Large intestine (tissue), 12 donors: ENCODE measurements around the gene MAGED1. TPM values are rescaled to one million over a fixed set of nuclear protein-coding genes. Genes with fewer than 3 reads are reported as not detected.
A peak's percentile ranks its signal among the peaks of the same experiment; 100 is the strongest.

Experiments used
- DNase-seq, 2 donors: peaks; one replicate each; pipeline versions ENCODE4 v3.0.0 to v3.0.0-alpha.2; 2013
- H3K27ac ChIP-seq: one replicate; pipeline ENCODE4 v1.5.1; 2013; ENCODE audit warnings: low read length
- H3K27me3 ChIP-seq: 2 replicates; pipeline ENCODE4 v1.6.1; 2013; ENCODE audit warnings: low read length; ENCODE audit not compliant: control insufficient read depth, insufficient read depth
- H3K36me3 ChIP-seq: 2 replicates; pipeline ENCODE4 v1.6.1; 2013; ENCODE audit warnings: low read length; ENCODE audit not compliant: control insufficient read depth, insufficient read depth
- H3K4me1 ChIP-seq: one replicate; pipeline ENCODE4 v1.6.1; 2013; ENCODE audit warnings: low read length; ENCODE audit not compliant: control insufficient read depth, insufficient read depth
- H3K4me3 ChIP-seq: one replicate; pipeline ENCODE4 v1.5.1; 2013; ENCODE audit warnings: low read length
- H3K9me3 ChIP-seq: one replicate; pipeline ENCODE4 v1.6.1; 2013; ENCODE audit warnings: mild to moderate bottlenecking, low read depth, low read length, moderate library complexity; ENCODE audit not compliant: control insufficient read depth
- WGBS: methylation state at CpG from one replicate; pipeline ENCODE4 v1.1.5; 2013; ENCODE audit warnings: low lambda C conversion rate; ENCODE audit not compliant: insufficient coverage; 5-methylcytosine and 5-hydroxymethylcytosine counted together
- long read RNA-seq, 11 donors: transcript quantifications; one replicate each; lab custom pipeline, GENCODE V29; 2026
- polyA plus RNA-seq: library from polyadenylated mRNA; unstranded; fragments of 120-200 nt; gene quantifications from one replicate; pipeline ENCODE4 v1.2.1, GENCODE V29; 2013

Gene MAGED1, protein sequence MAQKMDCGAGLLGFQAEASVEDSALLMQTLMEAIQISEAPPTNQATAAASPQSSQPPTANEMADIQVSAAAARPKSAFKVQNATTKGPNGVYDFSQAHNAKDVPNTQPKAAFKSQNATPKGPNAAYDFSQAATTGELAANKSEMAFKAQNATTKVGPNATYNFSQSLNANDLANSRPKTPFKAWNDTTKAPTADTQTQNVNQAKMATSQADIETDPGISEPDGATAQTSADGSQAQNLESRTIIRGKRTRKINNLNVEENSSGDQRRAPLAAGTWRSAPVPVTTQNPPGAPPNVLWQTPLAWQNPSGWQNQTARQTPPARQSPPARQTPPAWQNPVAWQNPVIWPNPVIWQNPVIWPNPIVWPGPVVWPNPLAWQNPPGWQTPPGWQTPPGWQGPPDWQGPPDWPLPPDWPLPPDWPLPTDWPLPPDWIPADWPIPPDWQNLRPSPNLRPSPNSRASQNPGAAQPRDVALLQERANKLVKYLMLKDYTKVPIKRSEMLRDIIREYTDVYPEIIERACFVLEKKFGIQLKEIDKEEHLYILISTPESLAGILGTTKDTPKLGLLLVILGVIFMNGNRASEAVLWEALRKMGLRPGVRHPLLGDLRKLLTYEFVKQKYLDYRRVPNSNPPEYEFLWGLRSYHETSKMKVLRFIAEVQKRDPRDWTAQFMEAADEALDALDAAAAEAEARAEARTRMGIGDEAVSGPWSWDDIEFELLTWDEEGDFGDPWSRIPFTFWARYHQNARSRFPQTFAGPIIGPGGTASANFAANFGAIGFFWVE
- 155 TPM for polyA plus RNA-seq
- long read RNA-seq, donor 1, transcript MAGED1-201 (13 exons, 2,747 nt): major isoform, 16 of 92 reads
- long read RNA-seq, donor 1, partial matches to known transcripts: 75 of 92 reads
- long read RNA-seq, donor 1, other reads (novel, unspliced or antisense): 0 of 92 reads
- long read RNA-seq, donor 2, transcript MAGED1-201 (13 exons, 2,747 nt): major isoform, 45 of 217 reads
- long read RNA-seq, donor 2, partial matches to known transcripts: 168 of 217 reads
- long read RNA-seq, donor 2, other reads (novel, unspliced or antisense): 0 of 217 reads
- long read RNA-seq, donor 3, transcript MAGED1-204 (13 exons, 2,701 nt): minor isoform, 6 of 264 reads
- long read RNA-seq, donor 3, transcript MAGED1-201 (13 exons, 2,747 nt): major isoform, 26 of 264 reads
- long read RNA-seq, donor 3, partial matches to known transcripts: 231 of 264 reads
- long read RNA-seq, donor 3, other reads (novel, unspliced or antisense): 0 of 264 reads
- long read RNA-seq, donor 4, partial matches to known transcripts: 9 of 11 reads
- long read RNA-seq, donor 4, other reads (novel, unspliced or antisense): 0 of 11 reads
- long read RNA-seq, donor 5, transcript MAGED1-201 (13 exons, 2,747 nt): major isoform, 26 of 132 reads
- long read RNA-seq, donor 5, partial matches to known transcripts: 100 of 132 reads
- long read RNA-seq, donor 5, other reads (novel, unspliced or antisense): 0 of 132 reads
- long read RNA-seq, donor 6, transcript MAGED1-201 (13 exons, 2,747 nt): major isoform, 19 of 140 reads
- long read RNA-seq, donor 6, partial matches to known transcripts: 116 of 140 reads
- long read RNA-seq, donor 6, other reads (novel, unspliced or antisense): 0 of 140 reads
- long read RNA-seq, donor 7, transcript MAGED1-201 (13 exons, 2,747 nt): major isoform, 14 of 139 reads
- long read RNA-seq, donor 7, partial matches to known transcripts: 123 of 139 reads
- long read RNA-seq, donor 7, other reads (novel, unspliced or antisense): 0 of 139 reads
- long read RNA-seq, donor 8, transcript MAGED1-204 (13 exons, 2,701 nt): minor isoform, 6 of 218 reads
- long read RNA-seq, donor 8, transcript MAGED1-201 (13 exons, 2,747 nt): major isoform, 29 of 218 reads
- long read RNA-seq, donor 8, partial matches to known transcripts: 181 of 218 reads
- long read RNA-seq, donor 8, other reads (novel, unspliced or antisense): 0 of 218 reads
- long read RNA-seq, donor 9, transcript MAGED1-201 (13 exons, 2,747 nt): major isoform, 17 of 136 reads
- long read RNA-seq, donor 9, partial matches to known transcripts: 116 of 136 reads
- long read RNA-seq, donor 9, other reads (novel, unspliced or antisense): 0 of 136 reads
- long read RNA-seq, donor 10, transcript MAGED1-201 (13 exons, 2,747 nt): major isoform, 19 of 121 reads
- long read RNA-seq, donor 10, transcript MAGED1-204 (13 exons, 2,701 nt): minor isoform, 7 of 121 reads
- long read RNA-seq, donor 10, partial matches to known transcripts: 94 of 121 reads
- long read RNA-seq, donor 10, other reads (novel, unspliced or antisense): 0 of 121 reads
- long read RNA-seq, donor 11, transcript MAGED1-201 (13 exons, 2,747 nt): major isoform, 30 of 126 reads
- long read RNA-seq, donor 11, partial matches to known transcripts: 91 of 126 reads
- long read RNA-seq, donor 11, other reads (novel, unspliced or antisense): 0 of 126 reads

- no peaks in the 10 kb centered on the region for H3K27me3 ChIP-seq
- H3K4me3 ChIP-seq: peak within 1 kb of the TSS; percentile 80
- peak within 1 kb of the TSS; percentile 81 for H3K27ac ChIP-seq
- peaks cover 25% of the 10 kb centered on the region for H3K36me3 ChIP-seq
- no peaks in the 10 kb centered on the region for H3K9me3 ChIP-seq
- H3K4me1 ChIP-seq: peaks cover 14% of the 10 kb centered on the region
- WGBS: no CpG with 5 or more reads among the region's 35 CpGs
- peak; percentile 92 to 96 for DNase-seq
Measured at GRCh38 chrX:51892921-51893745, at the start of gene MAGED1. Gene MAGED1, plus strand, starts transcription at chrX:51893623. Its CDS starts 682 bp downstream, at chrX:51894305.

DNA sequence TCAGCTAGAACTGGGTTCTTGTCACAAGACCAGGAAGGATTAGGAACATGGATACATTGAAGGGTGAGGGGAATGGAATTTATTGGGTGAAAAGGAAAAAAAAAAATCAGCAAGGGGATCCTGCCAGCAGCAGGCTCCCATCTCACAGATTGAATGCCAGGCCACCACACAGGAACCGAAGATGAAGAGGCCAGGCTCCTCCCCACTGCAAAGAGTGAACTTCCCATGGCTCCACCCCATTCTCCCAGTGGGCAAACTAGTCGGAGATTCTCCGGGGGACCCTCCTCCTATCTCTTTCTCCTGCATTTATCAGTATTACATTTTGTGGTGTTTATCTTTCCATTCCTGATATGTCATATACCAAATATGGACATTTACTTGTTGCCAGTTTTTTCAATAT is 46.0 kb upstream of the MAGED1 start:
- Histone ChIP-seq H3K9me3 (no peaks in the 10 kb centered on the region), H3K4me3 (no peak overlapping the region), H3K27me3 (no peaks in the 10 kb centered on the region), H3K4me1 (no peaks in the 10 kb centered on the region), H3K36me3 (peaks cover 2% of the 10 kb centered on the region), H3K27ac (no peak overlapping the region)
- no peak for DNase-seq
- no CpG with 5 or more reads among the region's 3 CpGs for WGBS

DNA sequence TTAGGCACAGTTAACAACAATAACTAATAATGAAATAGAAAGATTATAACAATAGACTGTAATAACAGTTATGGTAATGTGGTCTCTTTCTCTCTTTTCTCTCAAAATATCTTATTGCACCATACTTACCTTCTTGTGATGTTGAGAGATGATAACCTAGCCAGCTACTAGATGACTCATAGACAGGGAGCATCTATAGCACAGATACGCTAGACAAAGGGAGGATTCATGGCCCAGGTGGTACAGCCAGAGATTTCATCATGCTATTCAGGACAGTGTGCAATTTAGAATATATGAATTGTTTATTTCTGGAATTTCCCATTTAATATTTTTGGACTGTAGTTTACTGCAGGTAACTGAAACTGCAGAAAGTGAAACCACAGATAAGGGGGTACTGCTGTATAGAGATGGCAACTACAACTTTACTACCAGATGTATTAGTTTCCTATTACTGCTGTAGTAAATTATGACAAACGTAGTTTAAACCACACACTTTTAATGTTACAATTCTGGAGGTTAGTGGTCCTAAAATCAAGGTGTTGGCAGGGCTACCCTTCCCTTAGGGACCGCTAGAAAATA is 41.8 kb upstream of the MAGED1 start:
- no CpG with 5 or more reads among the region's 3 CpGs for WGBS
- no peaks in the 10 kb centered on the region for H3K9me3 ChIP-seq
- H3K27ac ChIP-seq: no peak overlapping the region
- H3K4me1 ChIP-seq: no peaks in the 10 kb centered on the region
- H3K36me3 ChIP-seq: no peaks in the 10 kb centered on the region
- DNase-seq: no peak
- H3K27me3 ChIP-seq: no peaks in the 10 kb centered on the region
- no peak overlapping the region for H3K4me3 ChIP-seq

DNA sequence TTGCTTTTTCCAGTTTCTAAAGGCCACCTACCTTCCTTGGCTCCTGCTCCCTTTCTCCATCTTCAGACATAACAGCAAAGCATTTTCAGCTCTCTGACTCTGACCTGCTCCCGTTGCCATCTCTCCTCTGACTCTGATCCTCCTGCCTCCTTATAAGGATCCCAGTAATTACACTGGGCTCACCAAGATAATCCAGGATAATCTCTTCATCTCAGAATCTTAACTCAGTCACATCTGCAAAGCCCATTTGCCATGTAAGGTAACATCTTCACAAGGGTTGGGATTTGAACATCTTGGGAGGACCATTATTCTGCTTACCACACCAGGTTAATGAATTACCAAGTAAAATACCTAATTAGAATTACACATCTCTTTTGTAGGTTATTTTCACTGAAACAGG is 41.3 kb upstream of the MAGED1 start:
- Histone ChIP-seq H3K4me1 (no peaks in the 10 kb centered on the region), H3K9me3 (no peaks in the 10 kb centered on the region), H3K27ac (no peak overlapping the region), H3K27me3 (no peaks in the 10 kb centered on the region), H3K36me3 (no peaks in the 10 kb centered on the region), H3K4me3 (no peak overlapping the region)
- DNase-seq: no peak
- no CpG with 5 or more reads among the region's 1 CpG for WGBS

DNA sequence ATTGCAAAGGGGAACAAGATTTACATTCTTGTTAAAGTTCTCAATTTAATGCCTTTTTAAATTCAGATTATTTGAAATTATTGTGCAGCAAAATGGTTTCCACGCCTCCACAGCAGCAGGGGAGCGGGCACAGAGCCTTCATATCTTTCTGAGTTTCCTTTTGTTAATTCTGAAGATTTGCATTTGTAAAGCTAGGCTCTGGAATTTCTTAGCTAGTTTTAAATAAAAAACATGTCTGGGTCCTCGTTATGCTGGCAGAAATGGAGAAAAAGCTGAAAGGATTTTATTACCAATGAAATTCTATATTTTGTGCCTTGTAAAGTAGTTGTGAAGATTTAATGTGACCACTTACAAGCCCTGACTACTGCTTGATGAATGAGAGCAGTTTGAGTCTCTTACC is 40.8 kb upstream of the MAGED1 start:
- H3K9me3 ChIP-seq: no peaks in the 10 kb centered on the region
- no peaks in the 10 kb centered on the region for H3K27me3 ChIP-seq
- no CpG with 5 or more reads among the region's 3 CpGs for WGBS
- no peak overlapping the region for H3K4me3 ChIP-seq
- no peak for DNase-seq
- no peaks in the 10 kb centered on the region for H3K36me3 ChIP-seq
- H3K4me1 ChIP-seq: no peaks in the 10 kb centered on the region
- H3K27ac ChIP-seq: no peak overlapping the region

- no CpG with 5 or more reads among the region's 1 CpG for WGBS
- no peaks in the 10 kb centered on the region for H3K9me3 ChIP-seq
- no peak for DNase-seq
- H3K4me3 ChIP-seq: no peak overlapping the region
- no peak overlapping the region for H3K27ac ChIP-seq
- no peaks in the 10 kb centered on the region for H3K27me3 ChIP-seq
- no peaks in the 10 kb centered on the region for H3K4me1 ChIP-seq
- no peaks in the 10 kb centered on the region for H3K36me3 ChIP-seq
Measured at GRCh38 chrX:51853251-51853650, 40.2 kb upstream of the MAGED1 start.

DNA sequence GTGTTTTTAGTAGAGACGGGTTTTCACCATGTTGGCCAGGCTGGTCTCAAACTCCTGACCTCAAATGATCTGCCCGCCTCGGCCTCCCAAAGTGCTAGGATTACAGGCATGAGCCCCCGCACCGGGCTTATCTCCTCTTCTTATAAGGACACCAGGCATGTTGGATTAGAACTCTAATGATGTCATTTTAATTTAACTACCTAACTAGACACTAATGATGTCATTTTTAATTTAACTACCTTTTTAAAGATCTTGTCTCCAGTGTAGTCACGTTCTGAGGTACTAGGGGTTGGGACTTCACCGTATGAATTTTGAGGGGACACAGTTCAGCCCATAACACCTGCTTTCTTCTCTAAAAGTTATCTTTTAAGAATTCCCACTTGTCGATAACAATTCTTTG is 37.7 kb upstream of the MAGED1 start:
- H3K36me3 ChIP-seq: no peaks in the 10 kb centered on the region
- no peaks in the 10 kb centered on the region for H3K4me1 ChIP-seq
- H3K27me3 ChIP-seq: no peaks in the 10 kb centered on the region
- H3K27ac ChIP-seq: no peak overlapping the region
- H3K9me3 ChIP-seq: no peaks in the 10 kb centered on the region
- WGBS: no CpG with 5 or more reads among the region's 8 CpGs
- H3K4me3 ChIP-seq: no peak overlapping the region
- no peak for DNase-seq

DNA sequence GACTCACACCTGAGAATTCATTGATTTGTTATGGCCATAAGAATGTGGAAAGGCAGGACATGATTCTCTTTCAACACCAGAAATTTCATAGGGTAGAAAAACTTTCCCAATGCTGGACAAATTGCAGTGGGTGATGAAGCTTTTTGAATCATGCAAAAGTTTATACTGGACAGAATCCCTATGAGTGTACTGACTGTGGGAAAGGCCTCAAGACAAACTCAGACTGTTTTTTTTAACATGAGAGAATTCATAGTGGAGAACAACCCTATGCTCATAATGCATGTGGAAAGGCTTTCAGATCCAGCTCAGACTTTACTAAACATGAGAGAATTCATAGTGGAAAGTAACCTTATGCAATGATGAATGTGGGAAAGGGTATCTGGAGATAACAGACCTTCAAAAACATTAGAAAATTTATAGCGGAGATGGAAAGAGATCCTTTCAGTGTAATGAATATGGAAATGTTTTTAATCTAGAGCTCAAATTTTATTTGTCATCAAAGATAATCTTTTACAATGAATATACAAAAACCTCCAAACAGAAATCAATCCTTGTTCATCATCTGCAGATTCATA is 36.2 kb upstream of the MAGED1 start:
- Histone ChIP-seq H3K27me3 (no peaks in the 10 kb centered on the region), H3K4me3 (no peak overlapping the region), H3K4me1 (no peaks in the 10 kb centered on the region), H3K9me3 (no peaks in the 10 kb centered on the region), H3K27ac (no peak overlapping the region), H3K36me3 (no peaks in the 10 kb centered on the region)
- no peak for DNase-seq
- no CpG with 5 or more reads among the region's 1 CpG for WGBS
